NCI-H187 treated with DMSO at 0.1 percent for 48 hours (cell line): ENCODE results near the gene NUMBL.

Experiments used
- DNase-seq: peaks from one replicate; lab custom pipeline; 2025; lab: John Stamatoyannopoulos, UW

NUMBL gene

DNA sequence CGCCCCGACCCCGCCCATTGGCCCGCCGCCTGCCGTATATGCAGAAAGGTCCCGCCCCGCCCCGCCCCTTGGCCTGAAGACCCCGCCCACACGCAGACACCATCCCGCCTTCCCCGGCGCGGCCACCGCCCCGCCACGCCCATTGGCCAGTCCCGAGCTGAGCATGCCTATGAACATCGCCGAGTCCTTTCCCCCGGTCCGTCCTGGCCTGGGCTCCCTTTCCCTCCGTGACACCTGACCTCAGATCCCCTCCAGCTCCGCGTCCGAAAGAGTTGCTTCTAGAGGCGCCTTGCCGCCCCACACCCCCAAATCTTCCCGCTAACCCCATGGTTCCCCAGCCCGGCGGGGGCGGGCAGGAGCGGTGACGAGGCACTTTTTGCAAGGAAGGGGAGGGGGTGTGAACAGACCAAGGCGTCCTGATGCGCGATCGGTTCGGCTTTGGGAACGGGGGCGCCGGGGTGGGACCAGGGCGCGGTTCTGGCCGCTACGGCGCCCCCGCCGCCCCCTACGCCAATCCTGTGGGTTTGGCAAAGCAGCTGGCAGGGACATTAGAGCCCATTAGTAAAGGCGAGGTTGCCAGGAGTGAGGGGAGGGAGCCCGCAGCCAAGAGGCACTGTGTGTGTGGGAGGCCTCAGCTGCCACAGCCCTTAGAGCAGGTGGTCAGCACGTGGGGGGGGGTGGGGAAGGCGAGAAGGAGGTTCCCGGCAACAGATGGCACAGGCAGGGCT lies 406 bp upstream of the NUMBL start:
- peak; percentile 71 for DNase-seq

GRCh38 chr19:40689339-40690049 lies 957 bp downstream of the NUMBL start:
- no peak for DNase-seq

DNA sequence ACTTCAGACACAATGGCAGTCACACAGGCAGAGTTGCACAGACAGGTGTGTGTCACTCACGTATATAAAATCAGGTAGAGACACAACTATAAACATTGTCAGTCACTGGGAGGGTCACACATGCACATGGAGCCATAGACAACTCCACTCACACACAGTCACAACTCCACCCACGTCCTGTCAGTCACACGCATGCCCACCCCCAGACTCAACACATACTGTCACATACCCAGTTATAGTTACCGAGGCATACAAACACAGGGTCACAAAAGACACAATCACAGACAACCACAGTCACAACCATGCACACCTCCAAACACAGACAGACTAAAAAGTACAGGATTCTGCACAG lies 1.5 kb downstream of the NUMBL start:
- DNase-seq: no peak

DNA sequence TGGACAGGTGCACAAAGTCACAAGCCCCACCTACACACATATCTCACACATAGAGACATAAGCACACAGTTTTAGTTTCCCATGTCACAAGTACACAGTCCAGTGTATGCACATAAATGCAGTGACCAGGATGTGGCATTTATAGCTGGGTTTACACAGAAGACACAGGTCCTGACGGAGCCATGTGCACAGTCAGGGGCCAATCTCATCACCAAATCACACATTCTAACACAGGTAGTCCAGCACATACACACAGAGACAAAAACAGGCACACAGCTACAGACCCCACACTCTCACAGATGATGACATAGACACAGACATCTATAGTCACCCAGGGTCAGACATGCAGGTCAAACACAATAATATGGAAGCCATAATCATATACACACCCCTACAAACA lies 2.1 kb downstream of the NUMBL start:
- DNase-seq: no peak

GRCh38 chr19:40687525-40688016 lies 2.9 kb downstream of the NUMBL start:
- DNase-seq: no peak

- no peak for DNase-seq
These were observed 3.4 kb downstream of the NUMBL start for GRCh38 chr19:40686882-40687524.

GRCh38 chr19:40685563-40685962 lies 4.9 kb downstream of the NUMBL start:
- no peak for DNase-seq

DNA sequence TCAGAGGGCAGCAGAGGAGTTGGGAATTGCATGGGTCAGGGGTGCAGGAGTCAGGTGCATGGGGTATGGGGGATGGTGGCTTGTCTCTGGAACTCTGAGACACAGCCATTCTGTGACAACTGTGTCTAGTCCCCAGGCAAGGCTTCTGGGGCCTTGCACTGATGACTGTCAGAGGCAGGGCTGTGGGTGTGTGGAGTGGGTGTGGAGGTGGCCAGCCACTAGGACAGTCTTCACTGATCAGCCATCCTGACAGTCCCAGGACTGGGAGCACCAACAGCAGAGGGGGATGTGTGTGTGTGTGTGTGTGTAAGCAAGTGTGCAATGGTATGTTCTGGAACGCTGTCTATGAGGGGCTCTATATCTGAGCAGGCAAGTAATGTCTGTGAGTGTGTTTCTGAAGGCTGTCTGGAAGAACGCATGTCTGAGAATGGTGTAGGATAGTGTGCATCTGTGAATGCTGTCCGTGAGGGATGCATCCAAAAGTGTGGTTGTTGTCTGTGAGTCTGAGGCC lies 5.4 kb downstream of the NUMBL start:
- DNase-seq: no peak

GRCh38 chr19:40684280-40684679 lies 6.2 kb downstream of the NUMBL start:
- no peak for DNase-seq

GRCh38 chr19:40683437-40683836 lies 7.0 kb downstream of the NUMBL start:
- DNase-seq: no peak

GRCh38 chr19:40682431-40682964 lies 8.0 kb downstream of the NUMBL start:
- DNase-seq: no peak

- no peak for DNase-seq
These were observed 9.4 kb downstream of the NUMBL start for GRCh38 chr19:40681039-40681438.

DNA sequence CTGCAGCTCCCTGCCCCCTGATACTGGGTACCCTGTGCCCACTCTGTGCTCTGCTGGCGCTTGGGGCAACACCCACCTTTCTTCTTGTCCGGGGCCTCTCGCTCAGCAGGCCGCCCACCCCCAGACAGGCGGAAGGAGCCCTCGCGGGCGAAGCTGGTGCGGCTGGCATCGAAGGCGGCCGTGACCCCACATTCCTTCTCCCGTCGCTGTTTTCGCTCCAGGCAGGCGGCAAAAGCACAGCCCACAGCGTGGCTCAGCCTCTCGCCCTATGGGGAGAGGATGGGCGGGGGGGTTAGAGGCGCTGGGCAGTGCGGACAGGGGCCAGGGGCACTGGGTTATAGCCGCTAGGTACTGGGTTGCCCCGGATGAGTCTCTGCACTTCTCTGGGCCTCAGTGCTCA lies 13.3 kb downstream of the NUMBL start:
- no peak for DNase-seq

DNA sequence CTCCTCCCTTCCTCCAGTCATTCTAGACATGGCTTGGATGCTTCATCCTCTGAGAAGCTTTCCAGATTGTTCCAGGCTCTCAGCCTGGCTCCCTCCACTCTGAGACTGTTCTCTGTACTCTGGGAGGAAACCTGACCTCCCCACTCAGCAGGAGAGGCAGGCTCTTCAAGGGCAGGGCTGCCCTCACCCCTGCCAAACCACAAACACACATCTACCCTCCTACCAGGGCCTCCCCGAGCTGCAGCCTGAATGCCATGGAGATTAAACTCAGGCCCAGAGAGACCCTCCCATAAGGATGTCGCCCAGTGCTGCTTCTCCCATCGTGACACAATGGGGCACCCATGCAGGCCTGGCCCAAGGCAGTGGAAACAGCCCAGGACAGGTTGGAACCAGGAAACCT lies 16.2 kb downstream of the NUMBL start:
- no peak for DNase-seq

GRCh38 chr19:40673397-40673796 lies 17.1 kb downstream of the NUMBL start:
- no peak for DNase-seq

DNA sequence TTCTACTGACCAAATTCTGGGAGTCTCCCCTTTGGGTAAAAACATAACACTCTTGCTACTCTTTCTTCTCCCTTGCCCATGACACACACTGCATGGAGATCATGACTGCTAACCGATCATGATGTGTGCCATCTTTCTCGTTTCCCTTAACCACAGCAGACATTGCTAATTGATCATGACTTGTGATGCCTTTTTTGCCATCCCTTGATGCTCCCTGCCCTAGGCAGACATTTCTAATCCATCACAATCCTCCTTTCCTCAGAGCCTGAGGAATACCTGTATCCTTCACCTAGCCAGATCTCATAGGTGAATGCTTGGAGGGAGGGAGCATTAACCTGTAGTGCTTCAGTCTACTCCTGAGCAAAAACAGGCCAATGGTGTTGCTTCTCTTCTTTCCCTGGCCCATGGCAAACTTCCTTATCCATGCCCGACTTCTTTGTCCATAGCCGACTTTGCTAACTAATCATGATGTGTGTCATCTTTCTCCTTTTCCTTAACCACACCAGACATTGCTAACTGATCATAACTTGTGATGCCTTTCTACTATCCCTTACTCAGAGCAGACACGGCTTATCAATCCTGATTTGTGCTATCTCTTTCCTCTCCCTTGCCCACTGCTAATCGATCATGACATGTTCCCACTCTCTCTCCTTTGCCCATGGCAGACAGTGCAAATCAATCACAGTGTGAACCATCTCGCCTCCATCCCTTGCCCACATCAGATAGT lies 17.7 kb downstream of the NUMBL start:
- no peak for DNase-seq

DNA sequence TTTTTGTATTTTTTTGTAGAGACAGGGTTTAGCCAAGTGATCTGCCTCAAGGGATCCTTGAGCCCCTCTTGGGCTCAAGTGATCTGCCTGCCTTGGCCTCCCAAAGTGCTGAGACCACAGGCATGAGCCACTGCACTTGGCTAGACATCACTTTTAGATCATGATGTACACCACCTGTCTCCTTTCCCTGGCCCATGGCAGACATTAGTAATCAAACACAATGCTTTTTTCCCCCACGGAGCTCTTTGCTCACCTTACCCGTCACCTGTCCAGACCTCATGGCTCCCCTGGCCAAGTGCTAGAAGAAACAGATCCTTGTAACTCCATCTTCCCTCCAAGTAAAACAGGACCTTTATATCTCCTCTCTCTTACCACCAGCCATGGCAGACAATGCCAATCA lies 18.4 kb downstream of the NUMBL start:
- DNase-seq: no peak

DNA sequence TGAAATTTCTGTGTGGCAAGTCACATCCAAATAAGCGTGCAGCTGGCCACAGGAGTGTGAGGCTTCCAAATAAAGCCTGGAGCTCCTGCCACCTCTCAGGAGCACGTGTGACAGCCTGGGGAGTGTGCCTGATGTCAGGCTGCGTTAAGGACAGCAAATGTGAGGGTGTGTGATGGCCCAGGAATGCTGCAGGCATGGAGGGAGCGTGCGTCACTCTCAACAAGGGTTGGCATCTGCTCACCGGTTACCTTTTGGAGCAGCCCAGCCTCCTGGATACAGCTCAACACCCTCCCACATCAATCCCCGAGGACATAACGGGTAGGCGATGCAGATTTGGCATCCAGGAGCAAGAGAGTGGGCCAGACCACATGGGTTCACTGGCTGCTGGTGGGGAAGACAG lies 19.0 kb downstream of the NUMBL start:
- DNase-seq: no peak

DNA sequence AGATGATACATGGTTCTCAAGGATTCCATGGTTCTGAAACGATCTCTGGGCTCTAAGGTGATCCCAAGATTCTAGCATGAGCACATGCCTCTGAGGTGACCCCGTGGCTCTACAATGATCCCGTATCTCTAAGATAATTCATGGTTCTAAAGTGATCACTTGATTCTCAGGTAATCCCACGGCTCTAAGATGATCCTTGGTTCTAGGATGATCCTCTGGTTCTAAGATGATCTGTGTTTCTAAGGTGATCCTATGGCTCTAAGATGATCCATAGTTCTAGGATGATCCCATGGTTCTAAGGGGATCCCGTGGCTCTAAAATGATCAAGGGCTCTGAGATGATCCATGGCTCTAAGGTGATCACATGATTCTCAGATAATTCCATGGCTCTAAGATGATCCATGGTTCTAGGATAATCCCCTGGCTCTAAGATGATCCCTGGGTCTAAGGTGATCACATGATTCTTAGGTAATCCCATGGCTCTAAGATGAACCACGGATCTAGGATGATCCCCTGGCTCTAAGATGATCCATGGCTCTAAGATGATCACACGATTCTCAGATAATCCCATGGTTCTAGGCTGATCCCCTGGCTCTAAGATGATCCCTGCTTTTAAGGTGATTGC lies 21.3 kb downstream of the NUMBL start:
- DNase-seq: no peak

- no peak for DNase-seq
These were observed 22.8 kb downstream of the NUMBL start for GRCh38 chr19:40667602-40668001.

DNA sequence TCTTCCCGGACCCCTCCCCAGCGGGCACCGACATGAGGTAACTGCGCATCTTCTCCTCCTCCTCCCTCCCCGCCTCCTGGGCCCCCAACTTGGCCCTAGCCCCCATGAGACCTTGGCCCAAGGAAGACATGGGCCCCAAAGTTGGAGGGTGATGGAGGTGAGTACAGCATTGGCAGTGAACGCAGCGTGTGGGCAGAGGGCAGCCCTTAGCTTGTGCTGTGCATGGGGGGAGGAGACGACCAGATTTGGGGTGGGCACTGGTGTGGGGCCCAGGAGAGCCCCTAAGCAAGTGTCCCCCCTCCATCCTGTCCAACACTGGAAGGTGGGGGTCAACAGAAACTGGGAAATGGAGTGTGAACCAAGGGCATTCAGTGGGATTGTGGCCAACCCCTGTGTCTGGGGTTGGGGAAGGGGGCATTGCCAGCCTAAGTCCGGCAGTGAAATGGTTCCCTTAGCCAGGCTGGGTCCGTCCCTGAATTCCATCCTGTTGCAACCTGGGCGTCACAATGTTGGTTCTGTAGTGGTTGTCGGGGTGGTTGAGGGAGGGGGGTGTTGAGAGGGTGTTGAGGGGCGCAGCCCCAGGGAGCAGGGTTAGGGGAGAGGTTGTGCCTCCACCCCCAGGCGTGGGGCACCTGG lies 23.5 kb downstream of the NUMBL start:
- no peak for DNase-seq
